Measurements from ENCODE around the gene RBM42. TPM values are rescaled to one million over a fixed set of nuclear protein-coding genes. Genes with fewer than 3 reads are reported as not detected.

The RBM42 gene
- total and polyA plus RNA-seq, 9 of the 15 experiments (the other 6 are each of a cell fraction or from before 2014, with no cell fraction given), result 5.7 to 149 (median 32.4) TPM

- TF ChIP-seq KHSRP (IDR thresholded peaks at IDR 0.05) (no peak), RAD21 (CRISPR knock-in tag; conservative IDR thresholded peaks at IDR 0.05 in 1 of 2, IDR thresholded peaks at IDR 0.05 in 1 of 2) (peak in 1 of 2 experiments; percentile 68; a peak in 2 of 4 replicates), REST (IDR thresholded peaks at IDR 0.05; ENCODE audit: borderline replicate concordance) (peak; percentile 44; the same call in 1 of the 2 replicates), REST (CRISPR knock-in tag; IDR thresholded peaks at IDR 0.05; ENCODE audit: low read depth) (no peak), SMC3 (conservative IDR thresholded peaks at IDR 0.05; ENCODE audit: insufficient read depth, low read depth, low read length) (peak; percentile 48; the same call in 1 of the 2 replicates), MEF2A (IDR thresholded peaks at IDR 0.05; ENCODE audit: control insufficient read depth, low read depth, low read length) (no peak)
- TF ChIP-seq, protein P1, sequence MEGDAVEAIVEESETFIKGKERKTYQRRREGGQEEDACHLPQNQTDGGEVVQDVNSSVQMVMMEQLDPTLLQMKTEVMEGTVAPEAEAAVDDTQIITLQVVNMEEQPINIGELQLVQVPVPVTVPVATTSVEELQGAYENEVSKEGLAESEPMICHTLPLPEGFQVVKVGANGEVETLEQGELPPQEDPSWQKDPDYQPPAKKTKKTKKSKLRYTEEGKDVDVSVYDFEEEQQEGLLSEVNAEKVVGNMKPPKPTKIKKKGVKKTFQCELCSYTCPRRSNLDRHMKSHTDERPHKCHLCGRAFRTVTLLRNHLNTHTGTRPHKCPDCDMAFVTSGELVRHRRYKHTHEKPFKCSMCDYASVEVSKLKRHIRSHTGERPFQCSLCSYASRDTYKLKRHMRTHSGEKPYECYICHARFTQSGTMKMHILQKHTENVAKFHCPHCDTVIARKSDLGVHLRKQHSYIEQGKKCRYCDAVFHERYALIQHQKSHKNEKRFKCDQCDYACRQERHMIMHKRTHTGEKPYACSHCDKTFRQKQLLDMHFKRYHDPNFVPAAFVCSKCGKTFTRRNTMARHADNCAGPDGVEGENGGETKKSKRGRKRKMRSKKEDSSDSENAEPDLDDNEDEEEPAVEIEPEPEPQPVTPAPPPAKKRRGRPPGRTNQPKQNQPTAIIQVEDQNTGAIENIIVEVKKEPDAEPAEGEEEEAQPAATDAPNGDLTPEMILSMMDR (IDR thresholded peaks at IDR 0.05 in 2 of 3, conservative IDR thresholded peaks at IDR 0.05 in 1 of 3; ENCODE audit: insufficient read depth in 2 of 3, low read depth in 1 of 3, low read length in 3 of 3), result peak; percentile 60 to 76 (median 65)
- TF ChIP-seq, protein P2, sequence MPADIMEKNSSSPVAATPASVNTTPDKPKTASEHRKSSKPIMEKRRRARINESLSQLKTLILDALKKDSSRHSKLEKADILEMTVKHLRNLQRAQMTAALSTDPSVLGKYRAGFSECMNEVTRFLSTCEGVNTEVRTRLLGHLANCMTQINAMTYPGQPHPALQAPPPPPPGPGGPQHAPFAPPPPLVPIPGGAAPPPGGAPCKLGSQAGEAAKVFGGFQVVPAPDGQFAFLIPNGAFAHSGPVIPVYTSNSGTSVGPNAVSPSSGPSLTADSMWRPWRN (IDR thresholded peaks at IDR 0.05; ENCODE audit: low read depth), result no peak
- no TSS peak for BruUV-seq (replicated peaks)
These were observed 36.6 kb upstream of the RBM42 start for GRCh38 chr19:35592226-35592625.

More at GRCh38 chr19:35592226-35592625, 36.6 kb upstream of the RBM42 start:
- FAIRE-seq (peak; percentile 84), DNase-seq (ENCODE audit: extremely low read depth in 1 of 4, low spot score in 3 of 4) (peak; percentile 43 to 57 (median 45)), ATAC-seq (0 out of 3 replicates have a peak, but pooled peaks have one; percentile 29)
- no peak overlapping the region for H2AFZ ChIP-seq (ENCODE audit: low read depth, low read length)
- no peaks in the 10 kb centered on the region for H3K9me3 ChIP-seq (replicated peaks; ENCODE audit: control insufficient read depth, insufficient read depth, low read depth, low read length)
- intact Hi-C loops (cut with micrococcal nuclease) (loop anchor here (5.0 kb wide), 1 partner anchor 35 kb away; no protein-coding TSS in a partner anchor), in situ Hi-C loops (cut with MboI) (no loop called here)
- H3K36me3 ChIP-seq (ENCODE audit: control insufficient read depth, insufficient read depth, low read length), result no peaks in the 10 kb centered on the region
- no peaks in the 10 kb centered on the region for H3K79me2 ChIP-seq (ENCODE audit: control insufficient read depth, insufficient read depth, low read length)
- H3K4me3 ChIP-seq, result no peak overlapping the region
- ChIA-PET CTCF (ENCODE audit: low intra/inter-chr PET ratio) (interaction anchor here (1.1 to 1.2 kb wide), 2 partner anchors 239 to 323 kb away, joined by 4 to 5 read pairs; partner anchors contain the start of gene USF2), POLR2A (interaction anchor here (1.0 kb wide), 1 partner anchor 20 kb away, joined by 3 read pairs; no protein-coding TSS in a partner anchor)
- H3K9me1 ChIP-seq (ENCODE audit: control insufficient read depth, insufficient read depth, low read length), result no peaks in the 10 kb centered on the region
- H3K4me1 ChIP-seq (replicated peaks in 1 of 2; ENCODE audit: control insufficient read depth in 2 of 2, insufficient read depth in 2 of 2, low read length in 2 of 2), result no peaks in the 10 kb centered on the region
- no peaks in the 10 kb centered on the region; a peak in 2 of 5 replicates for H3K27me3 ChIP-seq (ENCODE audit: control insufficient read depth in 2 of 2, insufficient read depth in 2 of 2, low read length in 2 of 2)
- H4K20me1 ChIP-seq (replicated peaks; ENCODE audit: control insufficient read depth, insufficient read depth, low read length), result no peaks in the 10 kb centered on the region
- H3K27ac ChIP-seq (ENCODE audit: extremely low read depth, low read depth, low read length), result no peak overlapping the region
- WGBS (ENCODE audit: insufficient coverage, low coverage, missing lambda C conversion rate), result 15% methylated on average over 8 of the region's 8 CpGs
- H3K9ac ChIP-seq (ENCODE audit: insufficient read depth in 1 of 2, low read depth in 2 of 2, low read length in 2 of 2), result no peak overlapping the region
- H3K4me2 ChIP-seq (ENCODE audit: insufficient read depth, low read length), result no peak overlapping the region

All from K562 (cell line).